Measurements from ENCODE around the gene CBLN3.

DNA sequence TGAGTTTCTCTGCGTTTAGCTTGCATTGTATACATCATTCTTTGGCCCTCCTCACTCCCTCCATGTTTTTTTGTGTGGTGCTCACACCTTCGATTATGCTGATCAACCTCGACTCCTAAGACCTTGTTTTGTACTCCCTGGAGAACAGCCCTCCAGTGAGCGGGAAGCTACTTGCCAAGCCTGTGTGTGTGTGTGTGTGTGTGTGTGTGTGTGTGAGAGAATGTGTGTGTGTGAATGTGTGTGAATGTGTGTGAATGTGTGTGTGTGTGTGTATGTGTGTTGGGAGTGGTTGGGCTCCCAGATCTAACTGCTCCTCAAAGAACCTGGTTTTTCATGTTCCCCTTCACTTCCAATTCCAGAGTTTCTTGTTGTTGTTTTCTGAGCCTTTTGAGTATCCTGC lies 24.7 kb downstream of the CBLN3 start:
- TF ChIP-seq, protein P1, sequence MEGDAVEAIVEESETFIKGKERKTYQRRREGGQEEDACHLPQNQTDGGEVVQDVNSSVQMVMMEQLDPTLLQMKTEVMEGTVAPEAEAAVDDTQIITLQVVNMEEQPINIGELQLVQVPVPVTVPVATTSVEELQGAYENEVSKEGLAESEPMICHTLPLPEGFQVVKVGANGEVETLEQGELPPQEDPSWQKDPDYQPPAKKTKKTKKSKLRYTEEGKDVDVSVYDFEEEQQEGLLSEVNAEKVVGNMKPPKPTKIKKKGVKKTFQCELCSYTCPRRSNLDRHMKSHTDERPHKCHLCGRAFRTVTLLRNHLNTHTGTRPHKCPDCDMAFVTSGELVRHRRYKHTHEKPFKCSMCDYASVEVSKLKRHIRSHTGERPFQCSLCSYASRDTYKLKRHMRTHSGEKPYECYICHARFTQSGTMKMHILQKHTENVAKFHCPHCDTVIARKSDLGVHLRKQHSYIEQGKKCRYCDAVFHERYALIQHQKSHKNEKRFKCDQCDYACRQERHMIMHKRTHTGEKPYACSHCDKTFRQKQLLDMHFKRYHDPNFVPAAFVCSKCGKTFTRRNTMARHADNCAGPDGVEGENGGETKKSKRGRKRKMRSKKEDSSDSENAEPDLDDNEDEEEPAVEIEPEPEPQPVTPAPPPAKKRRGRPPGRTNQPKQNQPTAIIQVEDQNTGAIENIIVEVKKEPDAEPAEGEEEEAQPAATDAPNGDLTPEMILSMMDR (IDR thresholded peaks at IDR 0.05), result no peak
- no peak for TF ChIP-seq POLR2A (IDR thresholded peaks at IDR 0.05)
